IMR-90 (cell line): ENCODE measurements around the gene TRAF1.

Experiments
- CEBPB ChIP-seq: IDR thresholded peaks from 2 replicates; pipeline ENCODE4 v1.6.1; 2012; ENCODE audit warnings: low read depth, low read length, improper control_type of control experiment
- CTCF ChIP-seq: conservative IDR thresholded peaks from 2 replicates; pipeline ENCODE4 v1.5.1; 2012; ENCODE audit warnings: mild to moderate bottlenecking, low read depth, low read length, improper control_type of control experiment
- FOS ChIP-seq: fragments of 150-350 bp; IDR thresholded peaks from 2 replicates; pipeline ENCODE4 v1.6.1; 2016; ENCODE audit warnings: low read depth, low read length
- MAFK ChIP-seq: IDR thresholded peaks from 2 replicates; pipeline ENCODE4 v1.6.1; 2012; ENCODE audit warnings: low read depth, low read length, improper control_type of control experiment
- POLR2A ChIP-seq: IDR thresholded peaks from 2 replicates; pipeline ENCODE4 v1.6.1; 2012; ENCODE audit warnings: mild to moderate bottlenecking, low read depth, low read length
- RFX5 ChIP-seq: IDR thresholded peaks from 2 replicates; pipeline ENCODE4 v1.8.0; 2012; ENCODE audit warnings: low read depth, mild to moderate bottlenecking, low read length, moderate library complexity
- SMC3 ChIP-seq: fragments of 150-350 bp; IDR thresholded peaks from 2 replicates; pipeline ENCODE4 v1.6.1; 2016; ENCODE audit warnings: low read depth, mild to moderate bottlenecking, antibody characterized with exemption, low read length, moderate library complexity

DNA sequence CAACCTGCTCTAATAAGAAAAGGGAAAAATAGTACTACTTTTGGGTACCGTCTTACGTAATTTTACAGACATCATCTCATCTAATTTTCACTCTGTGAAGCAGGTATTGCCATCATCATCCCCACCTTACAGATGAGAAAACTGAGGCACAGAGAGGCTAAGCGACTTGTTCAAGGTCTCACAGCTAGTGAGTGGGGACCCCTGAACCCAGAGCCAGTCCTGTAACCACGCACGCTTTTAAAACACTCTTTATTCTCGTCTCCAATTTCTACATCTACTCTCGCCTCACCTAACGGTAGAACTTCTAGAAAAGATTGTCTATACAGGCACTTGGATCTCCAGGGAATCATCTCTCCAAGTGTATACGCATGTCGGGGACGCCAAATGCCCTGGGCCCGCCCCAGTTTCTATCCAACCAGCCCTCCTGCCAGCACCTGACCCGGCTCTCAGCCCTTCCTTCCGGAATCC, 1.5 kb upstream of the TRAF1 start:
- TF ChIP-seq POLR2A (no peak), CTCF (no peak), MAFK (no peak), SMC3 (no peak), CEBPB (0 out of 2 replicates have a peak, but pooled peaks have one; percentile 20), FOS (no peak), RFX5 (no peak)
